Loucy (cell line): ENCODE data around the gene RABL6.

Experiments used
- CTCF ChIP-seq: fragments of 200-600 bp; sonication (generic); conservative IDR thresholded peaks from 2 replicates; pipeline ENCODE4 v1.5.1; 2014; ENCODE audit warnings: mild to moderate bottlenecking, antibody characterized with exemption, low read length
- EZH2phosphoT487 ChIP-seq: fragments of 200-600 bp; IDR thresholded peaks from 2 replicates; pipeline ENCODE4 v1.6.1; 2018; ENCODE audit warnings: antibody characterized with exemption, mild to moderate bottlenecking, moderate library complexity, borderline replicate concordance

GRCh38 chr9:136832581-136832980 lies 24.8 kb downstream of the RABL6 start:
- TF ChIP-seq CTCF, result no peak
- TF ChIP-seq EZH2phosphoT487, result no peak
